NCI-H2107 treated with DMSO at 0.1 percent for 48 hours (cell line): Measurements from ENCODE around the gene SLC41A3.

Experiments
- DNase-seq: peaks from one replicate; lab custom pipeline; 2025; ENCODE audit not compliant: unreplicated experiment; lab: John Stamatoyannopoulos, UW

Gene SLC41A3

DNA sequence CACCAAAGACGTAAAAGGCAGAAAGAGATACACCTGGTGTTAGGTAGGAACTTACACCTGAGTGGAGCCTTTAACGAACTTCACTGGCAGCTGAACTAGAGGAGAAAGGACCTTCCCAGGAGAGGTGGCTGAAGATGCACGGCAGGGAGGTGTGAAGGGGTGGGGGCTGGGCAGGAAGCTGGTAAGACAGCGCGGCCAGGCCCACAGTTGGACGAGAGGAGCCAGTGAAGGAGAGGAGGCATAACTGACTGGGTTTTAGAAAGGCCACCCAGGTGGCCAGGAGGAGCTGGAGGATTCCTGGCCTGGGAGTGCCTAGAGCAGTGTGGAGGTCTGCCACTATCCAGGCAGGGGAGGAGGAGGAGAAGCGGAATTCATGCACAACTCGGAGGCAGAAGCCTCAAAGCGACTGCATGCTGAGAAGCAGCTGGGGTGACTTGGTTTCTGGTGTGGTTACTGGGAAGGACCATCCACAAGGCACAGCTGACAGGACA is 51.9 kb downstream of the SLC41A3 start:
- peak; percentile 3 for DNase-seq

DNA sequence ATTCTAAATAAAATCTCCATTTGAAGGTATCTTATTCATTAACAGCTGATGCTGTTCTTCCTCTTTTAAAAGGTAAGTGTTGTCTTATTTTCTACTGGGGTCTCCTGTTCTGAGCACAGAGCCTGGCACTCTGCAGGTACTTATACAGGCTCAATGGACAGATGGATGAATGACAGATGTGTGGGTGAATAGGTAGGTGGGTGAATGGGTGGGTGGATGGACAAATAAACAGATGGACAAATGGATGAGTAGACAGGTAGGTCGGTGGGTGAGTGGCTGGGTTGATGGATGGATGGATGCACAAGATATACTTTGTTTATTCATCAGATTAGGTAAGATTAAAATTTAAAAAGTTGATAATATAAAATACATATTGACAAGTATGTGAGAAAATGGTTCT is 53.5 kb downstream of the SLC41A3 start:
- DNase-seq, result no peak

DNA sequence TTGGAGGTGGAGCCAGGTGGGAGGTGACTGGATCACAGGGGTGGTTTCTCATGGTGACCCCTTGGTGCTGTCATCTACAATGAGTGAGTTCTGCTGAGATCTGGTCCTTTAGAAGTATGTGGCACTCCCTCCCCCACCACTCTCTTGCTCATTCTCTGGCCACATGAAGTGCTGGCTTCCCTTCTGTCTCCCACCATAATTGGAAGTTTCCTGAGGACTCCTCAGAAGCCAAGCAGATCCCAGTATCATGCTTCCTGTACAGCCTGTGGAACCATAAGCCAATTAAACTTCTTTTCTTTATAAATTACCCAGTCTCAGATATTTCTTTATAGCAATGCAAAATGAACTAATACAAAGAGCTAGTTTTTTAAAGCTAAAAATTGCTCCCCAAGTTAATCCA is 54.7 kb downstream of the SLC41A3 start:
- no peak for DNase-seq

DNA sequence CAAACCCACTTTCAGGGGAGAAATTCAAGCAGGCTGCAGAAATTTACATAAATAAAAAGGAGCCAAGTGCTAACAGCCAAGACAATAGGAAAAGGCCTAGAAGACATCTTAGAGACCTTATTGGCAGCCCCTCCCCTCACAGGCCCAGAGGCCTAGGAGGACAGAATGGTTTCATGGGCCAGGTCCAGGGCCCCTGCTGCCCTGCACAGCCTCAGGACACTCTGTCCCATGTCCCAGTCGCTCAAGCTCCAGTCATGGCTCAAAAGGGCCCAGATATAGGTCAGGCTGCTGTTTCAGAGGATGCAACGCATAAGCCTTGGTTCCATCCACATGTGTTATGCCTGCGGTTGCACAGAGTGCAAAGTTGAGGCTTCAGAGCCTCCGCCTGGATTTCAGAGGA is 55.8 kb downstream of the SLC41A3 start:
- DNase-seq, result no peak

DNA sequence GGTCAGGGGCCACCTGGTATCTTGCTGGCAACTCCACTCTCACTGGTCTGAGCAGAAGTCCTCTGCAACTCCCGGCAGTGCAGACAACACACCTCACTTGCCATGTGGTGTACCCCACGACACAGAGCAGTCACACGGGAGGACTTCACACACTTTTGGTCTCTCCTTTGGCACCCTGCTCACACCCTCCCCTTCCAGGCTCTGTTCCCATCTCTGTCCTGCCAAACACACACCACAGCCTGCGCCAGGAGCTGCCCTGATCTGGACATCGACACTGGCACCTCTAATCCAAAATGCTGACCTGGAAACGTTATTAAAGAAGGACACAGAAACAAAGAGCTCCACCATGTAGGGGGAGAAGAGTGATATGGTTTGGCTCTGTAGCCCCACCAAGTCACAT is 57.2 kb downstream of the SLC41A3 start:
- DNase-seq, result no peak

DNA sequence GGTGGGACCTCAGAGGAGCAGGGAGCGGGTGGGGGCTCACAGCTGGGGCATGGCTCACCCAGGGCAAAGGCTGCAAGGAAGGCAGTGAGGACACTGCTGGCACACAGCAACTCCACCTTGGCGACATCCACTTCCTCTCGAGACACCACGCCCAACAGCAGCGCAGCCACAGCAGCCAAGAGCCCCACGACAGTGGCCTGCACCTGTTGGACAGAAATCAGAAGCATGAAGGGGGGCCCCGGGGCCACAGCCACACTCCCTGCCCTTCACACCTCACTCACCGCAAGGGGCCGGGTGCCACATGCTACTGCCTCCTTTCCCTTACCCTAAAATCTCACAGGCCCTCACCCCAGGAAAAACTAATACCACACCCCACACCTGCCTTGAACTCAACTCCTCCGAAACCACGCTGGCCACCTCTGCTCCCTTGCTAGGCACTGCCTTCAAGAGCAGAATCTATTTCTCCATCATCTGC is 57.6 kb downstream of the SLC41A3 start:
- no peak for DNase-seq

DNA sequence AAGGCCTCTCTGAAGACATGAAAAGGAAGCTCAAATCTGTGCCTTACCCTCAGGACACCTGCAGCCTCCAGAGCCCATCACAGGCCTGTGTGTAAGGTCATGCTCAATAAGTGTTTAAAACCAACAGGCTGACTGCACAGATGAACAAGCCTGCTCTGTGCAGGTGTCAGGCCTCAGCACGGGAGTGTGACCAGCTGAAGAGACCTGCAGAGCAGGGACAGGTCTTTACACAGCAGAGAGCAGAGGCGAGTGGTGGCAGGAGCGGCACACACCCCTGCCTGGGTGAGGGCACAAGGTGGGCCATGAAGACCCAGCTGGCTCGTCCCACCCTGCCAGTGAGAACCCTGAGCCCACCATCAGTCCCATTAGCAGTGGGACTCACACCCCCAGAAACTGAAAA is 58.1 kb downstream of the SLC41A3 start:
- no peak for DNase-seq

DNA sequence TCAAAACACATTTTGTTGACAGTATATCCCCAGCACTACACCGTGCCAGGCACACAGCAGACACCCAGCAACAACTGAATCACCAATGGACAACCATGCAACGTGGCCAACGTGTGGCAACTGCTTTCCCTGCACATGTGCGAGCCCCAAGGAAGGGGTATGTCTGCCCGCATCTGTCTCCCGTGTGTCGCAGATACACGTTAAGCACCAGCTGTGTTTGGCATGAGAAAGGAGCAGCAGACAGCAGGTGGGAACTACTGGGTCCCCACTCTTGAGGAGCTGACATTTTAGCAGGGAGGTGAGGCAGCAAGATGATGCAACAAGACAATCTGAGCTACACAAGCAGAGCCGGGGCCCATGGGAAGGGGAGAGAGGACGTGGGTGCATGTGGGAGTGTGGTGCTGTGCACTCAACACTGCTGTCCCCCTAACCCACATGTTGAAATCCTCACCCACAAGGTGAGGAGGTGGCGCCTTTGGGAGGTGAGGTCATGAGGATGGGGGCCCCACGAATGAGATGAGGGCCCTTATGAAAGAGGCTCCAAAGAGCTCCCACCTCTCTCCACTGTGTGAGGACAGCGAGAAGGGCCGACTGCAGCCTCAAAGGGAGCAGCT is 58.7 kb downstream of the SLC41A3 start:
- no peak for DNase-seq

DNA sequence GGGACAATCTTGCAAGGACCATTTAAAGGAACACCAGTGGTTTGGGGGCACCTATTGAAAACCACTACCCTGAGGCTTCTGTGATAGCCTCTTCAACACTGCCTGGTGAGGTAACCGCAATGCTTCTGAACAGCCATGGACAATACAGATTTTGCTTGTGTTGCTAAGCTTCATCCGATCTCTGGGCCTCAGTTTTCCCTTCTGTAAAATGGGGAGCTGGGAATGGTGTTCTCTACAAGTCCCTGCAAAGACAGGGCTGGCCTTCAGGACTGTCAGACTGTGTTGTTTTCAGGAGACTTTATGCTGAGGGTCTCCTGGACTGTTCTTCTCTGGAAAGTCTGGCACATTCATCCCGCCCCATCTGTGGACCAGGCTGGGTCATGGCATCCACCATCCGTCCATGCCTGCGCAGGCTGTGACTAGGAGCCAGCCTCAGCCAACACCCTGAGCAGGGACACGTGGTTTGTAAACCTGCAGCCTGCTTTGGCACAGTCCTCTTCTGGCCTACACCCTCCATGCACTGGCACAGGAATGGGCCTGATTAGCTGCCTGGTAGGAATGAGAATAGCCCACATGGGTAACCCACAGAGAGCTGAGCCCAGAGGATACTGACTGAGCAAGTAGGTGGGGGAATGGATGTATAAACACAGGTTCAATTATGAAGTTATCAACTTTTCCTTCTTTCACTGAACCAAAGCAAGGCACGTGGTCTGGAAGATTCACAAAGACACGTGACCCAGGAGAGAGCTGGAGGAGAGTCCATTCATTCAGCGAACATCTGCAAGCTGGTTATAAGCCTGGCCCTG is 59.7 kb downstream of the SLC41A3 start:
- no peak for DNase-seq

DNA sequence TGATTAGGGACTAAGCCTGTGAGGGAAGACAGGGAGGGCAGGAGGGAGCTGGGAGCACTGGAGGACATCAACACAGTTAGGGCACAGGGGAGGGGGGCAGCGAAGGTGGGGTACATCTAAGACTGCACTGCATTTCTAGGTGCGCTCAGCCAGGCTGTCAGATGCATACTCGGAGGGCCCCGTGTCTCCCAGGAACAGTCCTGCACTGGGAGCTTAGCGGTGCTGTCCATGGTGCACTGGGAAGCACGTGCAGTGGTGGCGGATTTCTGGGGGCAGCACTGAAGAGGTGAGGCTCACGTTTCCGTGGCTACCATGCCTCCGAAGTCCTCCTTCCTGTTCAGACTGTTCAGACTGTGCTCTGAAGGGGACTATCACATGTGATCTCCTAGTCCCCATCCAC is 60.5 kb downstream of the SLC41A3 start:
- no peak for DNase-seq

DNA sequence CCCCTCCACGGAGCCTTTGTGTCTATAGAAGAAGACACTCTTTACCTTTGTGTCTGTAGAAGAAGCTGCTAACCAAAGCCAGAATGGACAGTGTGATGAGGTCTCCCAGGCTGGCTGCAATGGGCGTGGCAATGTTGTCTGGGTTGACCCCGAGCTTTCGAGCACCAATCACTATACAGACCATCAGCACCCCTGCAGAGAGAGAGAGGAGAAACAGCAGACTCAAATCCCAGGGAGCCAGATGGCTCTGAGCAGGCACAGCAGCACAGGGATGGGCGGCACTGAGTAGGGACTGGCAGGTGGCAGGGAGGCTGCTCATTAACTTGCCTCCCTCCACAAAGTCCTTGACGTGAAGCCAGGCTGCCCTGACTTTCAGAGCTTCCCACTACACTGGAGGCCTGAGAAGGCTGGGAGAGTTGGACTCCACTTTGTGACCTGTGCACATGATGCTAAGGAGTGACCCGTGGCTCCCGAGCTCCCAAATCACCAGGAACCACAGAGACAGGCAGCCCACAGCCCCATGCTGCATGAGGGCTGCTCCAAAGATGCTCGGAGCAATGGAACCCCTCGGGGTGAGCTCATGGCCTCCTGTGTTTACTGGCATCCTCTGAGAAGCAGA is 61.1 kb downstream of the SLC41A3 start:
- DNase-seq, result no peak

DNA sequence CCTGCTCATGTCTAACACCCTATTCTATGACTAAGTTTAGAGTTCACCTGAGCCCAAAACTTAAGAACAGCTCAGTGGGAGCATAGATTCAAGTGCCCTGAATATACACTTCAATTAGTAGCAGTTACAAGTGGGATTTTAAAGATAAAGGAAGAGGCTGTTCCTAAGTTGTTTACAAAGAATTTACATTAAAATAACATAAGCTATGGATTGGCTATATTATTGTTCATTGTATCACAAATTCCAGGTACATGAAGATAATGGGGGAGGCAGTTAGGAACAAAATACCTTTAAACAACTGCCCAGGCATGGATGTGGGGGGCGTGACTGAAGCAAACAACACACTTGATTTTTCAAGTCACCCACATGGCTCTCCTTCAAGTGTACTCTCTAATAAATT is 62.2 kb downstream of the SLC41A3 start:
- DNase-seq, result no peak

DNA sequence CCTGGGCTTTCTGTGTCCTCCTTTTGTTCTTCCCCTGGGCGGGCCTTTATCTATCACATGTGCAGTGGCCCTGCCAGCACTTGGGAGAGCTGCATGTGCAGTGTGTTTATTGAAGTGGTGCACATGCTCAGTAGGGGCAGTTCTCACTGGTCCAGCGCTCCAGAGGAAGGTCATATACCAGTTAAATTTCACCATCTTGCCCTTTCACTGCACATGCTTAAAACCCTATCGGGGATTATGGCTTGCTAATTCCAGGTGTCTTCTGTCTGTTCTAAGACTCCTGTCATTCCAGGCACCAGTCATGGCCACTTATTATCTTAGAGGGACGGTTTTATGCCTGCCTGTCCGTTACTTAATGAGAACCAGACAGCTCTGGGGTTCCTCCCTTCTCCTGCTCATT is 62.7 kb downstream of the SLC41A3 start:
- no peak for DNase-seq

DNA sequence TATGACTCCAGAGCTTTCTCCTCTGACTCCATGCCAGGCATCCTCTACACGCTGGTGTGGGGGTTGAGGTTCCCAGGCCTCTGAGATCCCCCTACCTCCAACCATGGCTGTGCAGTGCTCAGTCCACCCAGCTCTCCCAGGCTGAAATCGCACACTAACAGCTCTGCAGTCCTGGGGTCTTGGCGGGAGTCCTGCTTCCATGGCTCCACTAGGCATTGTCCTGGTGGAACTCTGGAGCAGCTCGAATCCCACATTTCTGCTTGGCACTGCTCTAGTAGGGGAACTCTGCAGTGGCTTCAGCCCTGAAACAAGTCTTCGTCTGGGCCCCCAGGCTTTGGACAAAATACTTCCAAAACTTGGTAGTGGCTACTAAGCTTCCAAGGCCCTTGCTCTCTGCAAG is 64.2 kb downstream of the SLC41A3 start:
- no peak for DNase-seq

DNA sequence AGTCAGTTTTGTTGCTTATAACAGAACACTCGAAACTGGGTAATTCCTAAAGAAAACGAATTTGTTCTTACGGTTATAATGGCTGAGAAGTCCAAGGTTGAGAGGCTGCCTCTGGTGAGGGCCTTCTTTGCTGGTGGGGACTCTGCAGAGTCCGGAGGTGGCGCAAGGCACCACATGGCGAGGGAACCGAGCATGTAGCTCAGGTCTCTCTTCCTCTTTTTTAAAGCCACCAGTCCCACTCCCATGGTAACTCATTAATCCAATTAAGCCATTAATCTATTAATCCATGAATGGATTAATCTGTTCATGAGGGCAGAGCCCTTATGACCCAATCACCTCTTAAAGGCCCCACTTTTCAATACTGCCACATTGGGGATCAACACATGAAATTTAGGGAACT is 64.9 kb downstream of the SLC41A3 start:
- no peak for DNase-seq

DNA sequence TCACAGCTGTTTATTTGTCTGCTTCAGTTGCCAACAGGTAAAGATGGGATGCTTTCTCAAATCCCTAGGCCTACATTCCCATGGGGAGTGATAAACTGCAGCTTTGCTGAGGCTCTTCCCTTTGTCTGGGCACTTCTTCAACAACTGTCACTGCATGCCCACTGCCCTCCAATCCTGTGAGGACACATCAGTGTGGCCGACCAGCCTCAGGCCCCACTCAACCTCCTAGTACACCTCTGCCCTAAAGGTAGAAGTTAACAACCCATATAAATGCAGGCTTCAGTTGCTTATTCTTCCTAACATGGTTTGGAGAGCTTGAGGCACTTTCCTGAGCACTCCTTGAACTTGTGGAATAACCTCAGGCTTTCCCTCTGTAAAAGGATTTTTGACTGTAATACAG is 65.4 kb downstream of the SLC41A3 start:
- DNase-seq, result no peak

DNA sequence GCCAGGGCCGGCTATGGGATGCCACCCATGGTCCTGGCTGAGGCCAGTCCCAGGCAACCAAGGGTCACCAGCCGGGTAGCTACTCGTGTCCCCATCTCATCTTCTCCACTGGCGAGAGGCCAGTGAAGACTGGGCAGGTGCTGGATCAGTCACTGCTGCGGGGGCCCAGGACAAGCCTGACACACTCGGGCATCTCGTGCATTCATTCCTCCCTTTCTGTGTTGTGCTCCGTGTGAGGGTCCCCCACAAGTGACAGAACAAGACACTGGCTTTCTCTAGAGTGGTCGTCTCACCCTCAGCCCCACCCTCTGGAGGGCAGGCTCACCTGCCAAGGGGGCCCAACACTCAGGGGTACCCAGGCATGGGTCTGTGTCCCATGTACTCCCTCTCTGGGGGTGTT is 66.6 kb downstream of the SLC41A3 start:
- no peak for DNase-seq

DNA sequence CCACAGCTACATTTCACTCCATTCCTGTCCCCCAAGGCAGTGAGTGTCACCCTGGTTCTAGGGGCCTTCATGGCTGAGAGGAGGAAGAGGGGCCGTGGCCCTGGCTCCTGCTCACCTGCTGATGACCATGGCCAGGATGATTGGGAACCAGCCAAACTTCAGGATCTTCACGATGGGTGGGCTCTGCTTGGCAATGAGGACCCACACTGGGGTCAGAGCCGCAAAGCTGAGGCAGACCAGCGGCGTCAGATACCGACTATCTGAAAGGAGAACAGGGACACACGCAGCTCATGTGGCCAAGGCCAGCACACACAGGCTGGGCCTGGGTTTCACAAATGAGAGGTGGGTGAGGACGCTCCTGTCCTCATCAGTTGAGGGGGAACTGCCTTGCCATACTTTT is 67.3 kb downstream of the SLC41A3 start:
- DNase-seq, result no peak

DNA sequence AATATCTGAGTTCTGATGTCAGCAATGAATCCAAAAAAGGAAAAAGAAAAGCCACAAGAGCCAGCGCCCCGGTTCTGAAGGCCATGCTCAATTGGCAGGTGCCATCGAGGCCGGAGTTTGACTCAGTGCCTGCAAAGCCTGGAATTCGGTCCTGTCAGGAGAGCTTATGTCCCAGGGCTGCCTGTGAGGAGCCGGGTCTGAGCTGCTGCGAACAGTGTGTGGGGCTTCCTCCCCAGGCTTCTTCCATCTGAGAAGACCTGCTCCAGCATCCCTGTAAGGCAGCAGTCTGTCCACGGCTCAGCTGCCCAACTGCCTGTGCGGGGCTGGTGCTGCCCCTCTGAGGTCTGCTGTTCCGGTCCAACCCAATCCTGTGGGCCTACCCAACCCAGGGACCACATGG is 68.8 kb downstream of the SLC41A3 start:
- DNase-seq, result no peak

DNA sequence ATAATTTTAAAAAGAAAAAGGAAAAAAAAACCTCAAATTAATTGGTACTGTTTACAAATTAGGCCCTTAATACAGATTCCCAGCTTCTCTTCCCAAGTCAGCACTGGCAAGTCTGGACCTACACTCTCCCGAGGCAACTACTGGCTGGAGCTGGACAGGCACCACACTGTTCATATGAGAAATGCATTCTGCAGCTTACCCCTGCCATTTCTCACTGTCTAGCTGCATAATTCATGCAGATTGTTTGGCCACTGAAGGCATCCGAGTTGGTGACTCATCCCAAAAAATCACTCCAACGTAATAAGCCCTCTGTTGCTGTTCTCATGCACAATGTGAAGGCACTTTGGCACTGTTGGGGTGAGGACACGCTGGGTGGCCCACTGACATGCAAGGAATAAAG is 69.7 kb downstream of the SLC41A3 start:
- DNase-seq, result no peak

DNA sequence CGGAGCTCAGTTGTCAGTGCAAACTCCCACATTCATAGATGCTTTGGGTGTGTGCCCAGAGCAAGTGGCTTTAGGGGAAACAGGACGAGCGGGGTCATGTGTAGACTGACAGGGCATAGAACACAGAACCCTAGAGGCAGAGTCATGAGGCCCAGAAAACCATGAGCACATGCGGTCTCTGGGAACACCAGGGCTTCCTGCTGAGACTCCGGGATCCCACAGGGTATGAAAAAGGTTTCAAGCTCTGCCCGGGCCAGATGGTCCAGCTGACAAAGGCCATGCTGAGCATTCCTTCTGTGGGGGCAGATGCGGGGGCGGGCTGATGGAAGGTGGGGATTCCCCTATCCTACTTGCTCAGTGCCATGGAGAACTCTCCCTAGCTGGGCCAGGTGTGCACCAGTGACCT is 70.2 kb downstream of the SLC41A3 start:
- DNase-seq, result no peak

DNA sequence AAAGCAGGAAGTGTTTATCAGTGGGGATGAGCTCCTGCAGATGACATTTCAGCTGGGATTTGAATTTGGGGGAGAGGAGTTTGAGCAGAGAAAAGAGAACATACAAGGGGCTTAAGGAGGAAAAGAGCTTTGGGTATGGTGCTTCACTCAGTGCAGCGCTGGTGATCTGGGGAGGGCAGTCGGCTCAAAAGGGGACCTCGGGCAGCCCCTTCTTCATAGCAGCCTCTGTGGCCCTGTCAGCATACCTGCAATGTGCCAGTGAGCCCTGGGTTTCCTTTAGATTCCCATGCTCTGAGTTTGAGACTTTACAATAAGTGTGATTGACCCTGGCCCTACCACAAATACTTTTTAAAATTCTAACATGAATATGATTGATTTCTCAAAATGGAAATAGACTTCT is 74.7 kb downstream of the SLC41A3 start:
- DNase-seq, result no peak
